Endothelial cell of umbilical vein (primary cell): ENCODE measurements around the gene GPR158.

Experiments
- CTCF ChIP-seq, 2 donors: IDR thresholded peaks; 1 replicate in 1 of 2; 2 replicates in 1 of 2; pipeline ENCODE4 v1.5.1; 2011; ENCODE audit warnings: low read length in 2 of 2, mild to moderate bottlenecking in 2 of 2, moderate library complexity in 2 of 2, control low read depth in 1 of 2, inconsistent platforms in 1 of 2, low read depth in 1 of 2; ENCODE audit not compliant: insufficient read depth in 1 of 2; ENCODE audit errors: extremely low read depth in 1 of 2
- EZH2 ChIP-seq: IDR thresholded peaks from 2 replicates; pipeline ENCODE4 v1.6.1; 2012; ENCODE audit warnings: borderline replicate concordance, low read depth, mild to moderate bottlenecking, moderate library complexity, low read length, inconsistent platforms; ENCODE audit not compliant: severe bottlenecking
- POLR2A ChIP-seq: IDR thresholded peaks from 2 replicates; pipeline ENCODE4 v1.6.1; 2012; ENCODE audit warnings: low read depth, mild to moderate bottlenecking, control low read depth, low read length

GRCh38 chr10:25522294-25522693 is 347.5 kb downstream of the GPR158 start:
- TF ChIP-seq EZH2 (no peak), CTCF (IDR thresholded peaks at IDR 0.05; ENCODE audit: extremely low read depth in 1 of 2, insufficient read depth in 1 of 2, low read depth in 1 of 2, low read length in 2 of 2) (no peak), POLR2A (no peak)
